ENCODE data around the gene FAM50B.

Gene FAM50B

GRCh38 chr6:3873051-3873450 lies 23.9 kb downstream of the FAM50B start:
- Histone ChIP-seq H2BK15ac (ENCODE audit: low read length) (no peak overlapping the region), H3K4me3 (ENCODE audit: low read length in 2 of 2) (no peak overlapping the region), H2BK120ac (ENCODE audit: low read depth, low read length) (no peak overlapping the region), H3K9me3 (replicated peaks in 1 of 2; ENCODE audit: control insufficient read depth in 2 of 2, insufficient read depth in 1 of 2, low read depth in 1 of 2, low read length in 2 of 2) (no peaks in the 10 kb centered on the region), H3K9ac (ENCODE audit: low read depth, low read length, poor library complexity) (no peak overlapping the region), H3K36me3 (replicated peaks in 1 of 2; ENCODE audit: control insufficient read depth in 2 of 2, insufficient read depth in 2 of 2, low read length in 2 of 2) (no peaks in the 10 kb centered on the region), H3K79me1 (ENCODE audit: low read depth, low read length) (no peaks in the 10 kb centered on the region), H2AFZ (ENCODE audit: low read length) (no peak overlapping the region), H3K27me3 (ENCODE audit: control insufficient read depth in 3 of 3, insufficient read depth in 3 of 3, low read depth in 1 of 3, low read length in 3 of 3) (no peaks in the 10 kb centered on the region), H3K14ac (ENCODE audit: low read length) (no peak overlapping the region), H3K18ac (ENCODE audit: low read length) (no peak overlapping the region), H2BK12ac (ENCODE audit: low read length) (no peak overlapping the region), H3K4me2 (ENCODE audit: insufficient read depth, low read length, poor library complexity, severe bottlenecking) (no peak overlapping the region), H3K4me1 (ENCODE audit: control insufficient read depth in 2 of 2, insufficient read depth in 1 of 2, low read depth in 1 of 2, low read length in 2 of 2) (peaks cover 0 to 3% of the 10 kb centered on the region in 2 donors), H4K91ac (ENCODE audit: low read depth, low read length, poor library complexity) (no peak overlapping the region), H2BK5ac (ENCODE audit: low read length) (no peak overlapping the region), H3K27ac (replicated peaks; ENCODE audit: low read length) (no peak overlapping the region), H4K8ac (ENCODE audit: low read depth, low read length) (no peak overlapping the region), H2AK5ac (ENCODE audit: low read depth, low read length) (no peak overlapping the region), H3K23ac (ENCODE audit: low read depth, low read length, poor library complexity) (no peak overlapping the region), H3K4ac (ENCODE audit: low read length) (no peak overlapping the region)
- no CpG with 5 or more reads among the region's 4 CpGs for WGBS, 2 donors (ENCODE audit: extremely low coverage in 2 of 2, insufficient read length in 2 of 2, insufficient replicate concordance in 1 of 2)
- DNase-seq (ENCODE audit: low spot score): no peak

- Histone ChIP-seq H2AK5ac (ENCODE audit: low read depth, low read length) (no peak overlapping the region), H4K8ac (ENCODE audit: low read depth, low read length) (no peak overlapping the region), H2BK120ac (ENCODE audit: low read depth, low read length) (no peak overlapping the region), H2BK5ac (ENCODE audit: low read length) (no peak overlapping the region), H3K23ac (ENCODE audit: low read depth, low read length, poor library complexity) (no peak overlapping the region), H3K4me2 (ENCODE audit: insufficient read depth, low read length, poor library complexity, severe bottlenecking) (no peak overlapping the region), H3K36me3 (replicated peaks in 1 of 2; ENCODE audit: control insufficient read depth in 2 of 2, insufficient read depth in 2 of 2, low read length in 2 of 2) (no peaks in the 10 kb centered on the region), H2BK15ac (ENCODE audit: low read length) (no peak overlapping the region), H3K9ac (ENCODE audit: low read depth, low read length, poor library complexity) (no peak overlapping the region), H3K4ac (ENCODE audit: low read length) (no peak overlapping the region), H3K27me3 (ENCODE audit: control insufficient read depth in 3 of 3, insufficient read depth in 3 of 3, low read depth in 1 of 3, low read length in 3 of 3) (no peaks in the 10 kb centered on the region), H3K18ac (ENCODE audit: low read length) (no peak overlapping the region), H3K27ac (replicated peaks; ENCODE audit: low read length) (no peak overlapping the region), H3K14ac (ENCODE audit: low read length) (no peak overlapping the region), H3K4me1 (ENCODE audit: control insufficient read depth in 2 of 2, insufficient read depth in 1 of 2, low read depth in 1 of 2, low read length in 2 of 2) (no peaks in the 10 kb centered on the region), H3K79me1 (ENCODE audit: low read depth, low read length) (no peaks in the 10 kb centered on the region), H3K9me3 (replicated peaks in 1 of 2; ENCODE audit: control insufficient read depth in 2 of 2, insufficient read depth in 1 of 2, low read depth in 1 of 2, low read length in 2 of 2) (no peaks in the 10 kb centered on the region), H2BK12ac (ENCODE audit: low read length) (no peak overlapping the region), H3K4me3 (ENCODE audit: low read length in 2 of 2) (no peak overlapping the region), H2AFZ (ENCODE audit: low read length) (no peak overlapping the region), H4K91ac (ENCODE audit: low read depth, low read length, poor library complexity) (no peak overlapping the region)
- WGBS, 2 donors (ENCODE audit: extremely low coverage in 2 of 2, insufficient read length in 2 of 2, insufficient replicate concordance in 1 of 2): no CpG with 5 or more reads among the region's 4 CpGs
- DNase-seq (ENCODE audit: low spot score): no peak
Measured at GRCh38 chr6:3874069-3874468, 24.9 kb downstream of the FAM50B start.

GRCh38 chr6:3875486-3875885 lies 26.3 kb downstream of the FAM50B start:
- no peak overlapping the region for H2BK120ac ChIP-seq (ENCODE audit: low read depth, low read length)
- no peak overlapping the region for H3K4me2 ChIP-seq (ENCODE audit: insufficient read depth, low read length, poor library complexity, severe bottlenecking)
- H2AFZ ChIP-seq (ENCODE audit: low read length): no peak overlapping the region
- no peak overlapping the region for H4K8ac ChIP-seq (ENCODE audit: low read depth, low read length)
- no peak overlapping the region for H3K9ac ChIP-seq (ENCODE audit: low read depth, low read length, poor library complexity)
- H3K4ac ChIP-seq (ENCODE audit: low read length): no peak overlapping the region
- H3K18ac ChIP-seq (ENCODE audit: low read length): no peak overlapping the region
- H3K4me3 ChIP-seq (ENCODE audit: low read length in 2 of 2): no peak overlapping the region
- H3K27ac ChIP-seq (replicated peaks; ENCODE audit: low read length): no peak overlapping the region
- no peak overlapping the region for H2BK5ac ChIP-seq (ENCODE audit: low read length)
- no peak for DNase-seq (ENCODE audit: low spot score)
- H3K23ac ChIP-seq (ENCODE audit: low read depth, low read length, poor library complexity): no peak overlapping the region
- WGBS, 2 donors (ENCODE audit: extremely low coverage in 2 of 2, insufficient read length in 2 of 2, insufficient replicate concordance in 1 of 2): no CpG with 5 or more reads among the region's 5 CpGs
- no peak overlapping the region for H2BK15ac ChIP-seq (ENCODE audit: low read length)
- H3K9me3 ChIP-seq (replicated peaks in 1 of 2; ENCODE audit: control insufficient read depth in 2 of 2, insufficient read depth in 1 of 2, low read depth in 1 of 2, low read length in 2 of 2): no peaks in the 10 kb centered on the region
- no peak overlapping the region for H2AK5ac ChIP-seq (ENCODE audit: low read depth, low read length)
- no peak overlapping the region for H4K91ac ChIP-seq (ENCODE audit: low read depth, low read length, poor library complexity)
- H3K4me1 ChIP-seq (ENCODE audit: control insufficient read depth in 2 of 2, insufficient read depth in 1 of 2, low read depth in 1 of 2, low read length in 2 of 2): no peaks in the 10 kb centered on the region
- H3K14ac ChIP-seq (ENCODE audit: low read length): no peak overlapping the region
- H3K79me1 ChIP-seq (ENCODE audit: low read depth, low read length): no peaks in the 10 kb centered on the region
- H2BK12ac ChIP-seq (ENCODE audit: low read length): no peak overlapping the region
- peaks cover 0 to 2% (median 0%) of the 10 kb centered on the region in 3 experiments for H3K27me3 ChIP-seq (ENCODE audit: control insufficient read depth in 3 of 3, insufficient read depth in 3 of 3, low read depth in 1 of 3, low read length in 3 of 3)
- H3K36me3 ChIP-seq (replicated peaks in 1 of 2; ENCODE audit: control insufficient read depth in 2 of 2, insufficient read depth in 2 of 2, low read length in 2 of 2): no peaks in the 10 kb centered on the region

- WGBS, 2 donors (ENCODE audit: extremely low coverage in 2 of 2, insufficient read length in 2 of 2, insufficient replicate concordance in 1 of 2): no CpG with 5 or more reads among the region's 10 CpGs
- peak overlapping the region; percentile 17 for H2AFZ ChIP-seq (ENCODE audit: low read length)
- no peak overlapping the region for H2BK5ac ChIP-seq (ENCODE audit: low read length)
- no peak overlapping the region for H3K4ac ChIP-seq (ENCODE audit: low read length)
- no peak overlapping the region for H3K9ac ChIP-seq (ENCODE audit: low read depth, low read length, poor library complexity)
- H3K36me3 ChIP-seq (replicated peaks in 1 of 2; ENCODE audit: control insufficient read depth in 2 of 2, insufficient read depth in 2 of 2, low read length in 2 of 2): no peaks in the 10 kb centered on the region
- H2BK15ac ChIP-seq (ENCODE audit: low read length): no peak overlapping the region
- no peak overlapping the region for H3K14ac ChIP-seq (ENCODE audit: low read length)
- no peak for DNase-seq (ENCODE audit: low spot score)
- no peaks in the 10 kb centered on the region for H3K9me3 ChIP-seq (replicated peaks in 1 of 2; ENCODE audit: control insufficient read depth in 2 of 2, insufficient read depth in 1 of 2, low read depth in 1 of 2, low read length in 2 of 2)
- H2AK5ac ChIP-seq (ENCODE audit: low read depth, low read length): no peak overlapping the region
- no peak overlapping the region for H4K91ac ChIP-seq (ENCODE audit: low read depth, low read length, poor library complexity)
- H2BK120ac ChIP-seq (ENCODE audit: low read depth, low read length): no peak overlapping the region
- peaks cover 0 to 2% (median 0%) of the 10 kb centered on the region in 3 experiments for H3K27me3 ChIP-seq (ENCODE audit: control insufficient read depth in 3 of 3, insufficient read depth in 3 of 3, low read depth in 1 of 3, low read length in 3 of 3)
- no peak overlapping the region for H3K4me2 ChIP-seq (ENCODE audit: insufficient read depth, low read length, poor library complexity, severe bottlenecking)
- no peak overlapping the region for H3K18ac ChIP-seq (ENCODE audit: low read length)
- no peak overlapping the region for H3K23ac ChIP-seq (ENCODE audit: low read depth, low read length, poor library complexity)
- no peak overlapping the region for H3K4me3 ChIP-seq (ENCODE audit: low read length in 2 of 2)
- H3K27ac ChIP-seq (replicated peaks; ENCODE audit: low read length): no peak overlapping the region
- no peak overlapping the region for H4K8ac ChIP-seq (ENCODE audit: low read depth, low read length)
- no peaks in the 10 kb centered on the region for H3K4me1 ChIP-seq (ENCODE audit: control insufficient read depth in 2 of 2, insufficient read depth in 1 of 2, low read depth in 1 of 2, low read length in 2 of 2)
- H3K79me1 ChIP-seq (ENCODE audit: low read depth, low read length): no peaks in the 10 kb centered on the region
- H2BK12ac ChIP-seq (ENCODE audit: low read length): no peak overlapping the region
Measured at GRCh38 chr6:3876101-3876500, 26.9 kb downstream of the FAM50B start.
